Kidney (tissue), 14 donors: ENCODE data around the gene AFDN. TPM values are rescaled to one million over a fixed set of nuclear protein-coding genes. Genes with fewer than 3 reads are reported as not detected.

Experiments
- DNase-seq, 5 donors: peaks; one replicate each; pipeline ENCODE4 v3.0.0-alpha.2; 2013 to 2020
- FAIRE-seq: peaks from 2 replicates; lab custom pipeline; 2012; peaks lifted over from hg19 to GRCh38; lab: Jason Lieb, UNC
- H3K27ac ChIP-seq, 2 donors: one replicate each; pipeline ENCODE4 v1.7.0; 2013; ENCODE audit warnings: low read depth in 2 of 2, low read length in 2 of 2, inconsistent platforms in 1 of 2
- H3K27me3 ChIP-seq: one replicate; pipeline ENCODE4 v1.7.1; 2013; ENCODE audit warnings: low read length, inconsistent platforms; ENCODE audit not compliant: control insufficient read depth, insufficient read depth
- H3K36me3 ChIP-seq, 3 donors: one replicate each; pipeline versions ENCODE4 v1.7.0 to v1.7.1; 2013; ENCODE audit warnings: low read length in 3 of 3, control low read depth in 1 of 3, inconsistent platforms in 1 of 3; ENCODE audit not compliant: insufficient read depth in 3 of 3, control insufficient read depth in 2 of 3
- H3K4me1 ChIP-seq, 3 donors: one replicate each; pipeline versions ENCODE4 v1.7.0 to v1.7.1; 2013; ENCODE audit warnings: low read length in 3 of 3, inconsistent platforms in 1 of 3, low read depth in 1 of 3; ENCODE audit not compliant: control insufficient read depth in 2 of 3, insufficient read depth in 2 of 3
- H3K4me3 ChIP-seq, 3 donors: one replicate each; pipeline versions ENCODE4 v1.7.0 to v1.8.1; 2013; ENCODE audit warnings: low read length in 3 of 3, control low read depth in 1 of 3, inconsistent platforms in 1 of 3
- H3K9ac ChIP-seq, 3 donors: one replicate each; pipeline versions ENCODE4 v1.7.0 to v1.7.1; 2013; ENCODE audit warnings: low read length in 3 of 3, control low read depth in 1 of 3, inconsistent platforms in 1 of 3
- H3K9me3 ChIP-seq, 3 donors: one replicate each; pipeline versions ENCODE4 v1.7.0 to v1.7.1; 2013; ENCODE audit warnings: low read length in 3 of 3, control low read depth in 1 of 3, inconsistent platforms in 1 of 3; ENCODE audit not compliant: control insufficient read depth in 2 of 3, insufficient read depth in 1 of 3
- CTCF ChIP-seq: IDR thresholded peaks from 3 replicates; pipeline ENCODE4 v1.5.1; 2012; ENCODE audit warnings: mild to moderate bottlenecking, moderate library complexity, borderline replicate concordance; ENCODE audit not compliant: insufficient read depth; ENCODE audit errors: extremely low read depth
- intact Hi-C: fragments of 100-400 bp; cut with DNase I; formaldehyde crosslinking; loops from one replicate; pipeline ENCODE4 v1.11.1; 2022
- polyA plus RNA-seq: library from polyadenylated mRNA; stranded (reverse); fragments of 350-450 nt; fragmentation: Illumina TruSeq; extraction: RNeasy Lipid Tissue Mini Kit (QIAGEN cat#74804); gene quantifications from one replicate; pipeline ENCODE4 v1.2.3, GENCODE V29; 2014; ENCODE audit warnings: low read depth, low replicate concordance; ENCODE audit not compliant: insufficient read depth
- total RNA-seq: library from RNA; stranded (reverse); fragmentation: NEBNext Ultra II Directional; extraction: Animal tissue kit (Norgen Biotek cat#: 25700); gene quantifications from one replicate; pipeline ENCODE4 v1.2.1, GENCODE V29; 2021
- donor health status: control.
- donor health status: control.
- donor health status: control.
- donor health status: control.
- donor health status: control.
- donor health status: DM: yes; HTN: yes; CAD: no.
- donor health status: Normal renal cell carcinoma (clear cell type).

Gene AFDN
- total and polyA plus RNA-seq, 2 donors from 2014 or later: 21.5 to 175 TPM

GRCh38 chr6:167807200-167807599 lies 19.5 kb upstream of the AFDN start:
- Histone ChIP-seq H3K36me3 (no peaks in the 10 kb centered on the region), H3K27me3 (no peaks in the 10 kb centered on the region), H3K27ac (no peak overlapping the region), H3K4me3 (no peak overlapping the region), H3K9me3 (no peaks in the 10 kb centered on the region), H3K4me1 (no peaks in the 10 kb centered on the region), H3K9ac (no peak overlapping the region)
- FAIRE-seq (no peak), DNase-seq (no peak)
- no peak for TF ChIP-seq CTCF
- intact Hi-C loops: no loop called here

GRCh38 chr6:167807756-167808155 lies 19.0 kb upstream of the AFDN start:
- H3K27ac ChIP-seq: no peak overlapping the region
- no peaks in the 10 kb centered on the region for H3K36me3 ChIP-seq
- no peak for TF ChIP-seq CTCF
- H3K4me1 ChIP-seq: no peaks in the 10 kb centered on the region
- H3K9me3 ChIP-seq: no peaks in the 10 kb centered on the region
- no peak for DNase-seq
- H3K27me3 ChIP-seq: no peaks in the 10 kb centered on the region
- no peak for FAIRE-seq
- H3K9ac ChIP-seq: no peak overlapping the region
- H3K4me3 ChIP-seq: no peak overlapping the region
- intact Hi-C loops: no loop called here

- intact Hi-C loops: no loop called here
- no peaks in the 10 kb centered on the region for H3K36me3 ChIP-seq
- no peak overlapping the region for H3K4me3 ChIP-seq
- no peaks in the 10 kb centered on the region for H3K9me3 ChIP-seq
- no peak for TF ChIP-seq CTCF
- no peak overlapping the region for H3K9ac ChIP-seq
- no peaks in the 10 kb centered on the region for H3K4me1 ChIP-seq
- DNase-seq (no peak), FAIRE-seq (no peak)
- H3K27me3 ChIP-seq: no peaks in the 10 kb centered on the region
- no peak overlapping the region for H3K27ac ChIP-seq
Measured at GRCh38 chr6:167811040-167811439, 15.7 kb upstream of the AFDN start.

GRCh38 chr6:167811442-167812087 lies 15.1 kb upstream of the AFDN start:
- DNase-seq: peak in 1 of 5 donors; percentile 53
- intact Hi-C loops: no loop called here
- H3K27me3 ChIP-seq: no peaks in the 10 kb centered on the region
- no peaks in the 10 kb centered on the region for H3K4me1 ChIP-seq
- H3K9ac ChIP-seq: no peak overlapping the region
- TF ChIP-seq CTCF: no peak
- H3K4me3 ChIP-seq: no peak overlapping the region
- no peaks in the 10 kb centered on the region for H3K9me3 ChIP-seq
- H3K36me3 ChIP-seq: no peaks in the 10 kb centered on the region
- FAIRE-seq: no peak
- H3K27ac ChIP-seq: no peak overlapping the region
